ENCODE measurements around the gene IER5. TPM values are rescaled to one million over a fixed set of nuclear protein-coding genes. Genes with fewer than 3 reads are reported as not detected.

IER5 gene
- total and polyA plus RNA-seq, 2 donors (not counting 1 experiment from before 2014, with no cell fraction given) = 98.1 to 166 TPM

GRCh38 chr1:181127898-181128453 lies 39.5 kb downstream of the IER5 start:
- H3K36me3 ChIP-seq (replicated peaks in 1 of 2; ENCODE audit: control extremely low read depth in 1 of 2, control insufficient read depth in 1 of 2, extremely low read depth in 1 of 2, insufficient read depth in 2 of 2, low read length in 1 of 2) = no peaks in the 10 kb centered on the region
- DNase-seq (no peak), ATAC-seq (ENCODE audit: low read depth) (no peak)
- peak overlapping the region; percentile 92 for H3K4me3 Mint-ChIP-seq
- peaks cover 70 to 76% of the 10 kb centered on the region in 2 donors for H3K4me1 ChIP-seq (ENCODE audit: control insufficient read depth in 2 of 2, insufficient read depth in 2 of 2, low read length in 2 of 2)
- CTCF ChIA-PET = interaction anchor here (0.7 to 5.0 kb wide), 9 partner anchors 8 to 95 kb away, joined by 3 to 30 read pairs (median 5); partner anchors contain the start of gene IER5
- intact Hi-C loops (cut with micrococcal nuclease) = no loop called here
- TF ChIP-seq EZH2 (IDR thresholded peaks at IDR 0.05; ENCODE audit: borderline replicate concordance, insufficient read depth, low read depth, low read length, poor library complexity, severe bottlenecking) (no peak), CTCF (IDR thresholded peaks at IDR 0.05) (no peak)
- no peaks in the 10 kb centered on the region for H3K27me3 ChIP-seq (replicated peaks in 1 of 4; ENCODE audit: control extremely low read depth in 1 of 4, control insufficient read depth in 3 of 4, insufficient read depth in 4 of 4, low read length in 3 of 4)
- H2AFZ ChIP-seq (ENCODE audit: insufficient read depth, low read depth, low read length, poor library complexity, severe bottlenecking) = peak overlapping the region; percentile 71
- H3K9me3 ChIP-seq (ENCODE audit: control extremely low read depth in 1 of 3, control insufficient read depth in 2 of 3, insufficient read depth in 1 of 3, low read length in 2 of 3) = no peaks in the 10 kb centered on the region
- POLR2A ChIA-PET = interaction anchor here (1.0 to 4.7 kb wide), 5 partner anchors 15 to 39 kb away, joined by 3 to 33 read pairs (median 5); partner anchors contain the start of gene IER5
- H3K27ac Mint-ChIP-seq = peak overlapping the region; percentile 93
- H3K27ac ChIP-seq (ENCODE audit: low read length in 2 of 2) = peak overlapping the region; percentile 86 to 91
- H4K20me1 ChIP-seq (ENCODE audit: control insufficient read depth, insufficient read depth, low read length, poor library complexity, severe bottlenecking) = no peaks in the 10 kb centered on the region
- H3K79me2 ChIP-seq (ENCODE audit: control insufficient read depth, insufficient read depth, low read length) = no peaks in the 10 kb centered on the region
- H3K4me3 ChIP-seq (ENCODE audit: control extremely low read depth in 1 of 5, extremely low read depth in 1 of 5, insufficient read depth in 1 of 5, low read depth in 2 of 5, low read length in 4 of 5) = peak overlapping the region in 1 of 5 experiments; percentile 66
- peaks cover 80% of the 10 kb centered on the region for H3K4me1 Mint-ChIP-seq
- H3K4me2 ChIP-seq (replicated peaks; ENCODE audit: low read depth, low read length, poor library complexity, severe bottlenecking) = peak overlapping the region; percentile 82
- peak overlapping the region; percentile 49 for H3K9ac ChIP-seq (ENCODE audit: low read length)
- H3K27me3 Mint-ChIP-seq = no peaks in the 10 kb centered on the region
- H3K9me3 Mint-ChIP-seq (ENCODE audit: insufficient read depth) = no peaks in the 10 kb centered on the region
- WGBS (ENCODE audit: insufficient coverage) = 82% methylated on average over 2 of the region's 5 CpGs
